ENCODE data around the gene ALPP. TPM values are rescaled to one million over a fixed set of nuclear protein-coding genes. Genes with fewer than 3 reads are reported as not detected.

The ALPP gene
- total RNA-seq, 1 donor from 2014 or later = 6.0 TPM

GRCh38 chr2:232351686-232352510 lies 26.7 kb upstream of the ALPP start:
- Histone ChIP-seq H3K27ac (no peak overlapping the region), H3K4me3 (no peak overlapping the region), H3K36me3 (no peaks in the 10 kb centered on the region), H3K9me3 (no peaks in the 10 kb centered on the region), H3K4me1 (peaks cover 4% of the 10 kb centered on the region), H3K27me3 (ENCODE audit: low read depth) (peaks cover 59% of the 10 kb centered on the region)
- DNase-seq (peak; percentile 30), ATAC-seq (peak; percentile 6 to 13)
- intact Hi-C loops (cut with DNase I) = no loop called here
- no peak for TF ChIP-seq CTCF (IDR thresholded peaks at IDR 0.05)

- peak; percentile 39 for DNase-seq
- peak in 1 of 2 donors; percentile 5 for ATAC-seq
- Histone ChIP-seq H3K36me3 (no peaks in the 10 kb centered on the region), H3K4me3 (no peak overlapping the region), H3K27ac (no peak overlapping the region), H3K27me3 (ENCODE audit: low read depth) (peaks cover 59% of the 10 kb centered on the region), H3K4me1 (peaks cover 4% of the 10 kb centered on the region), H3K9me3 (no peaks in the 10 kb centered on the region)
- intact Hi-C loops (cut with DNase I) = no loop called here
- no peak for TF ChIP-seq CTCF (IDR thresholded peaks at IDR 0.05)
Observed at GRCh38 chr2:232352511-232353091, 25.9 kb upstream of the ALPP start.

- Histone ChIP-seq H3K36me3 (no peaks in the 10 kb centered on the region), H3K27ac (no peak overlapping the region), H3K4me3 (no peak overlapping the region), H3K4me1 (peaks cover 4% of the 10 kb centered on the region), H3K27me3 (ENCODE audit: low read depth) (peaks cover 59% of the 10 kb centered on the region), H3K9me3 (no peaks in the 10 kb centered on the region)
- ATAC-seq = no peak
- no peak for DNase-seq
- intact Hi-C loops (cut with DNase I) = no loop called here
- TF ChIP-seq CTCF (IDR thresholded peaks at IDR 0.05) = no peak
Observed at GRCh38 chr2:232353096-232353495, 25.5 kb upstream of the ALPP start.

- H3K36me3 ChIP-seq = no peaks in the 10 kb centered on the region
- TF ChIP-seq CTCF (IDR thresholded peaks at IDR 0.05) = no peak
- H3K27ac ChIP-seq = no peak overlapping the region
- H3K4me1 ChIP-seq = peaks cover 4% of the 10 kb centered on the region
- ATAC-seq = no peak
- H3K4me3 ChIP-seq = no peak overlapping the region
- DNase-seq = peak; percentile 5
- no peaks in the 10 kb centered on the region for H3K9me3 ChIP-seq
- intact Hi-C loops (cut with DNase I) = no loop called here
- peaks cover 59% of the 10 kb centered on the region for H3K27me3 ChIP-seq (ENCODE audit: low read depth)
Observed at GRCh38 chr2:232353660-232354059, 24.9 kb upstream of the ALPP start.

- no peaks in the 10 kb centered on the region for H3K9me3 ChIP-seq
- H3K27ac ChIP-seq = no peak overlapping the region
- DNase-seq = peak; percentile 12
- H3K4me1 ChIP-seq = peaks cover 4% of the 10 kb centered on the region
- H3K4me3 ChIP-seq = no peak overlapping the region
- no peaks in the 10 kb centered on the region for H3K36me3 ChIP-seq
- intact Hi-C loops (cut with DNase I) = no loop called here
- no peak for TF ChIP-seq CTCF (IDR thresholded peaks at IDR 0.05)
- peaks cover 59% of the 10 kb centered on the region for H3K27me3 ChIP-seq (ENCODE audit: low read depth)
- ATAC-seq = no peak
Observed at GRCh38 chr2:232354069-232354468, 24.5 kb upstream of the ALPP start.
